Gastroesophageal sphincter (tissue), 4 donors: ENCODE measurements around the gene NAA60. TPM values are rescaled to one million over a fixed set of nuclear protein-coding genes. Genes with fewer than 3 reads are reported as not detected.

Source experiments
- ATAC-seq: fragments of 150-250 bp; one replicate; pipeline ENCODE4 v1.9.1; 2016; ENCODE audit warnings: mild to moderate bottlenecking, moderate library complexity
- H3K27ac ChIP-seq, 4 donors: fragments of 200-600 bp; sonication (generic) in 3 of 4; 1 replicate in 3 of 4; 2 replicates in 1 of 4; pipeline ENCODE4 v1.5.1; 2016 to 2019
- H3K27me3 ChIP-seq: fragments of 200-600 bp; sonication (generic); one replicate; pipeline ENCODE4 v1.5.1; 2019
- H3K36me3 ChIP-seq, 2 donors: fragments of 200-600 bp; sonication (generic); one replicate each; pipeline ENCODE4 v1.5.1; 2019; ENCODE audit warnings: control low read depth in 1 of 2
- H3K4me1 ChIP-seq, 3 donors: fragments of 200-600 bp; sonication (generic); 1 replicate in 2 of 3; 2 replicates in 1 of 3; pipeline ENCODE4 v1.5.1; 2016 to 2019; ENCODE audit warnings: control low read depth in 2 of 3
- H3K4me3 ChIP-seq, 2 donors: fragments of 200-600 bp; sonication (generic); one replicate each; pipeline ENCODE4 v1.5.1; 2019; ENCODE audit warnings: mild to moderate bottlenecking in 1 of 2, moderate library complexity in 1 of 2
- H3K9me3 ChIP-seq, 3 donors: fragments of 200-600 bp; sonication (generic); one replicate each; pipeline ENCODE4 v1.5.1; 2017 to 2019; ENCODE audit warnings: control low read depth in 2 of 3
- EP300 ChIP-seq: sonication (generic); formaldehyde crosslinking; IDR thresholded peaks from one replicate; pipeline ENCODE4 v1.6.1; 2017; ENCODE audit warnings: antibody characterized with exemption, mild to moderate bottlenecking
- POLR2A ChIP-seq, 2 donors: fragments of 450-650 bp; IDR thresholded peaks; one replicate each; pipeline ENCODE4 v1.6.1; 2017; ENCODE audit warnings: antibody characterized with exemption in 2 of 2, mild to moderate bottlenecking in 2 of 2, moderate library complexity in 1 of 2
- POLR2AphosphoS5 ChIP-seq: sonication (generic); formaldehyde crosslinking; IDR thresholded peaks from one replicate; pipeline ENCODE4 v1.6.1; 2017; ENCODE audit warnings: antibody characterized with exemption
- WGBS, 2 donors: methylation state at CpG; one replicate each; pipeline ENCODE4 v1.1.5; 2018; ENCODE audit warnings: low coverage in 1 of 2; 5-methylcytosine and 5-hydroxymethylcytosine counted together
- total RNA-seq, 4 donors: library from RNA; depleted of rRNA; stranded (reverse); fragments of >200 nt; gene quantifications; one replicate each; pipeline ENCODE4 v1.1.0, GENCODE V29; 2016
- TF ChIP-seq, protein P1 (sequence below), 4 experiments: fragments of 200-600 bp in 2 of 4; fragments of 450-650 bp in 2 of 4; sonication (generic) in 1 of 4; IDR thresholded peaks; one replicate each; pipeline ENCODE4 v1.5.1; 2017 to 2019; ENCODE audit warnings: antibody characterized with exemption in 4 of 4, mild to moderate bottlenecking in 2 of 4, moderate library complexity in 2 of 4

The NAA60 gene
- total RNA-seq, 4 donors from 2014 or later: 18.6 to 35.1 (median 28.5) TPM

DNA sequence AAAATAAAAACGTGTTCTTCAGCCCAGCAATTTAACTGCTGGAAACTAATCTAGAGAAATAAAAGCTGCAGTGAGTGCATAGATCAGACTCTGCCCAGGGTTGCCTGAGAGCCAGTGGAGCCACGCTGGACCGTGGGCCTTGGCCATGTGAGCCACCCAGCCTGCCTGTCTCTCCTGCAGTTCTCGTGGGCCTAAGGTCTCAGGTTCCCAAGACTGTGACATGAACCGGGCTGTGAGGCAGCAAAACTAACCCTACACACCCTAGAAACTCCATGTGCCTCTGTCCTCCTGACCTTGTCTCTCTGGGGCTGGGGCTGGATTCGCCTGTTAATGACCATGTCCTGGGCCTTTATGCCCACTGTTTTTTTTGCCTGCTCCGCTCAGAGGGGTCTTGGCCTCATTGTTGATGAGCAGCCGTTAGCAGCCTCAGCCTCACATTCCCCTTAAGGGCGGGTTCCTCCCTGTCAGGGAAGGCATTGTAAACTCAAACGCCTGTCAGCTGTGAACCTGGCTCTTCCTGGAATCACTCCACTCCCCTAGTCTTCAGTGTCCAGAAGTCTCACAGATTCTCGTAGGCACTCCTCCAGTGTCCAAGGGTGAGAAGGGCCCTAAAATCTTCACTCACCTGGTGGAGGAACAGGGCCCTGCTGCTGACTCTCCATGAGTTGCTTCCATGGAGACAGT is 34.9 kb downstream of the NAA60 start:
- peaks cover 0 to 20% (median 0%) of the 10 kb centered on the region in 3 donors for H3K4me1 ChIP-seq
- H3K27me3 ChIP-seq: no peaks in the 10 kb centered on the region
- no peaks in the 10 kb centered on the region for H3K9me3 ChIP-seq
- WGBS, 2 donors: 69 to 73% methylated on average over 3 to 5 of the region's 11 CpGs
- H3K4me3 ChIP-seq: no peak overlapping the region
- H3K27ac ChIP-seq: no peak overlapping the region
- no peak for TF ChIP-seq POLR2AphosphoS5
- TF ChIP-seq, protein P1, sequence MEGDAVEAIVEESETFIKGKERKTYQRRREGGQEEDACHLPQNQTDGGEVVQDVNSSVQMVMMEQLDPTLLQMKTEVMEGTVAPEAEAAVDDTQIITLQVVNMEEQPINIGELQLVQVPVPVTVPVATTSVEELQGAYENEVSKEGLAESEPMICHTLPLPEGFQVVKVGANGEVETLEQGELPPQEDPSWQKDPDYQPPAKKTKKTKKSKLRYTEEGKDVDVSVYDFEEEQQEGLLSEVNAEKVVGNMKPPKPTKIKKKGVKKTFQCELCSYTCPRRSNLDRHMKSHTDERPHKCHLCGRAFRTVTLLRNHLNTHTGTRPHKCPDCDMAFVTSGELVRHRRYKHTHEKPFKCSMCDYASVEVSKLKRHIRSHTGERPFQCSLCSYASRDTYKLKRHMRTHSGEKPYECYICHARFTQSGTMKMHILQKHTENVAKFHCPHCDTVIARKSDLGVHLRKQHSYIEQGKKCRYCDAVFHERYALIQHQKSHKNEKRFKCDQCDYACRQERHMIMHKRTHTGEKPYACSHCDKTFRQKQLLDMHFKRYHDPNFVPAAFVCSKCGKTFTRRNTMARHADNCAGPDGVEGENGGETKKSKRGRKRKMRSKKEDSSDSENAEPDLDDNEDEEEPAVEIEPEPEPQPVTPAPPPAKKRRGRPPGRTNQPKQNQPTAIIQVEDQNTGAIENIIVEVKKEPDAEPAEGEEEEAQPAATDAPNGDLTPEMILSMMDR (IDR thresholded peaks at IDR 0.05): no peak
- H3K36me3 ChIP-seq: peaks cover 0 to 67% of the 10 kb centered on the region in 2 donors
- no peak for ATAC-seq

DNA sequence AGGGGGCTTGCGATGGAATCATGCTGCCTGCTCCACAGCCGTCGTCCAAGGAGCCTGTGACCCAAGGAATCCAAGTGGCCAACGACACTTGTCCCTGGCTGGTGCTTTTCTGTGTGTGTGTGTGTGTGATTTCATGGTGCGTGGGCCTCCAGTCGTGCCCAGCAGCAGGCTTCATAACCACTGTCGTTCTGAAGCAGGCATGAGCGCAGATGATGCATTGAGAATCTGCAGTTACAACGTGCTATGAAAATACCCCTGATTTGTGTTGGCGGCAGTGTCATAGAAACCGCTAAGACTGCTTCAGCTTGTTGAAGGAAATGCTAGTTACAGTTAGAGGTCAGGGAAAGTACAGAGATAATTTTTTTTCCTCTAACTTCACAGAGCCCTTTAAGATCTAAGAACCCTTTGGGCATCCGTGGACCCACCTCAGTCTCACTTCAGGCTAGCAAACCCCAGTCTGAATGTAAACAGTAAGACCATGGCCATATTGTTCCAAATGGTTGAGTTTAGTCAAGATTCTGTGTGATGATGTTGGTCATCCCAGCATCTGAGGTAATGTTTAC is 36.3 kb downstream of the NAA60 start:
- TF ChIP-seq, protein P1 (IDR thresholded peaks at IDR 0.05): no peak
- TF ChIP-seq POLR2AphosphoS5 (no peak), EP300 (no peak), POLR2A (IDR thresholded peaks at IDR 0.05) (no peak)
- Histone ChIP-seq H3K9me3 (no peaks in the 10 kb centered on the region), H3K36me3 (peaks cover 0 to 80% of the 10 kb centered on the region in 2 donors), H3K4me3 (no peak overlapping the region), H3K27ac (no peak overlapping the region), H3K4me1 (peaks cover 0 to 12% (median 0%) of the 10 kb centered on the region in 3 donors), H3K27me3 (no peaks in the 10 kb centered on the region)
- no peak for ATAC-seq
- WGBS, 2 donors: 82 to 91% methylated on average over 8 to 11 of the region's 12 CpGs

DNA sequence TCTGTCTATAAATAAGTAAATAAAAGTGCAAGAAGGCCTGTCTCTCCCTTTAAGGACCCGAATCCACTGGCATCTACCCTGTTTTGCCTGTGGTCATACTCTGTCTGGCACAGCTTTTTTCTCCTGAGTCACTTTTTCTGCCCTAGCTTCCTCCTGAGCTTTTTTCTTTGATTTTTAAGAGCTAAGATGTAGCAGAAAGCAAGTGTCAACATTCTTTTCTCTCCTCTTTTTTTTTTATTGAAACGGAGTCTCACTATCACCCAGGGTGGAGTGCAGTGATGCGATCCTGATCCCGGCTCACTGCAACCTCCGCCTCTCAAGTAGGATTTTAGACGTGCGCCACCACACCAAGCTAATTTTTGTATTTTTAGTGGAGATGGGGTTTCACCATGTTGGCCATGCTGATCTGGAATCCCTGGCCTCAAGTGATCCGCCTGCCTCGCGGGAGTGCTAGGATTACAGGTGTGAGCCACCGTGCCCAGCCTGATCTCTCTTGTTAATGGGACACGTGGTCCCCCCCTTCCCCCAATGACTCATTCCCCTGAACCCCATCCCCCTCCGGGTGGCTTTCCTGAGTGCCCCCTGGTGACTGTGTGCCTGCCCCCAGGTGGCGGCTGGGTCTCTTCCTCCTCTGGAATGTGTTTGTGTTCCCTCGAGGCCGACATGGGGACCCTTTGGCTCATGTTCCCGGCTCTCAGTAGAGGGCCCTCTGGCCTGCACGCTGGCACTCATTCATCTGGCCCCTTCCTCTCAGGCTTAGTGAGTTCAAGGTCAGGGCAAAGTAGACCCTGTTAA is 37.6 kb downstream of the NAA60 start:
- peaks cover 0 to 2% (median 0%) of the 10 kb centered on the region in 3 donors for H3K4me1 ChIP-seq
- WGBS, 2 donors: 79 to 88% methylated on average over 7 to 12 of the region's 18 CpGs
- peaks cover 0 to 89% of the 10 kb centered on the region in 2 donors for H3K36me3 ChIP-seq
- no peak for ATAC-seq
- no peak overlapping the region for H3K4me3 ChIP-seq
- H3K9me3 ChIP-seq: no peaks in the 10 kb centered on the region
- H3K27me3 ChIP-seq: no peaks in the 10 kb centered on the region
- no peak overlapping the region for H3K27ac ChIP-seq
- TF ChIP-seq POLR2A (IDR thresholded peaks at IDR 0.05): no peak
- TF ChIP-seq, protein P1 (IDR thresholded peaks at IDR 0.05): no peak
- TF ChIP-seq EP300: no peak
- TF ChIP-seq POLR2AphosphoS5: no peak

DNA sequence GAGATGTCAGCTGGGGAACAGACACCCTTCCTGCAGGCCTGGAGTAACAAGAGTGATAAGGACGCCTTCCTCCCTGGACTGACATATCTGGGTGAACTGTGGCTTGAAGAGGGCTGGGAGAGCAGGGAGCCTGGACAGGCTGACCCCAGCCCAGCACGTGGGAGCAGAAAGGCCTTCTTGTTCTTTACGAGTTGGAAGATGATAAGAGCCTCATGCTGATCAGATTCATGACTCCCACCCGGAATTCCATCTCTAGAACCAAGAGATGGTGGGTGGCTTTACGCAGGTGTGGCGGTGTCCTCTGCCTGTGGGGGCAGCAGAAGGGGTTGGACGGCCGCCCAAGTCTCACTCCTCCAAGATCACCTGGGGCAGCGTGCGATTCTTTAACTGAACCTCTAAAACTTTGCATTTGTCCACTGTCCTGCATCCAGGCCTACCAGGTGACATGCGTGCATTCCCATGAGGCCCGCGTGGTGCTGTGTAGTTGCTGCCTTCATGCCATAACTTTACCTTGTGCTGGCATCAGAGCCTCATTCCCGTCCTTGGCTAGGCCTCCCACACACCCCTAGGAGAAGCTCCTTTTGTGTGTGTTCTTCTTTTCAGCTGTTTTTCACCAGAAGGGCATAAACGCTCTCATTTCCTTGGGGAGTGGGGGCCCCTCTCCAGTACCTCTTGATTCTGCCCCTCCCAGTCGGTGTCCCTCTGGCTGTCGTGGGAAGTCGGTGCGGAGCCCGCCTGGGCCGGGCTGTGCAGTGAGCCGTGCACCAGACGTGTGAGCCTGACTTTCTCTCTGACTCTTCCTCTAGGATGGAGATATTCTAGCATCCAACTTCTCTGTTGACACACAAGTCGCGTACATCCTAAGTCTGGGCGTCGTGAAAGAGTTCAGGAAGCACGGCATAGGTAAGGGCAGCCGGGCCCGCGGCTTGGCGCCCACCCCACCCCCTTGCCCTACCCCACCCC is 38.5 kb downstream of the NAA60 start:
- Histone ChIP-seq H3K4me1 (no peaks in the 10 kb centered on the region), H3K36me3 (peaks cover 0 to 93% of the 10 kb centered on the region in 2 donors), H3K27ac (no peak overlapping the region), H3K27me3 (no peaks in the 10 kb centered on the region), H3K4me3 (no peak overlapping the region), H3K9me3 (no peaks in the 10 kb centered on the region)
- WGBS, 2 donors: 97 to 100% methylated on average over 2 to 6 of the region's 32 CpGs
- no peak for ATAC-seq
- no peak for TF ChIP-seq POLR2AphosphoS5
- TF ChIP-seq, protein P1 (IDR thresholded peaks at IDR 0.05): no peak
- no peak for TF ChIP-seq POLR2A (IDR thresholded peaks at IDR 0.05)
- TF ChIP-seq EP300: no peak
